Small intestine (tissue), 7 donors: ENCODE data around the gene THAP7. TPM values are rescaled to one million over a fixed set of nuclear protein-coding genes. Genes with fewer than 3 reads are reported as not detected.

ENCODE experiments used
- DNase-seq, 2 donors: peaks; one replicate each; pipeline versions ENCODE4 v3.0.0 to v3.0.0-alpha.2; 2013
- FAIRE-seq: peaks from 2 replicates; lab custom pipeline; 2012; peaks lifted over from hg19 to GRCh38; lab: Jason Lieb, UNC
- H3K27ac ChIP-seq, 3 donors: one replicate each; pipeline ENCODE4 v1.5.1; 2013; ENCODE audit warnings: low read length in 2 of 3, mild to moderate bottlenecking in 2 of 3, control low read depth in 1 of 3, inconsistent platforms in 1 of 3, low read depth in 1 of 3, moderate library complexity in 1 of 3
- H3K27me3 ChIP-seq, 3 donors: one replicate each; pipeline ENCODE4 v1.6.1; 2013; ENCODE audit warnings: low read length in 3 of 3, inconsistent platforms in 1 of 3; ENCODE audit not compliant: control insufficient read depth in 3 of 3, insufficient read depth in 3 of 3
- H3K36me3 ChIP-seq, 3 donors: one replicate each; pipeline ENCODE4 v1.6.1; 2013; ENCODE audit warnings: low read length in 3 of 3, inconsistent platforms in 1 of 3, low read depth in 1 of 3, mild to moderate bottlenecking in 1 of 3, moderate library complexity in 1 of 3; ENCODE audit not compliant: control insufficient read depth in 3 of 3, insufficient read depth in 2 of 3
- H3K4me1 ChIP-seq, 3 donors: one replicate each; pipeline ENCODE4 v1.6.1; 2013; ENCODE audit warnings: low read length in 2 of 3, inconsistent platforms in 1 of 3, low read depth in 1 of 3, mild to moderate bottlenecking in 1 of 3, moderate library complexity in 1 of 3; ENCODE audit not compliant: control insufficient read depth in 3 of 3, insufficient read depth in 2 of 3
- H3K4me3 ChIP-seq, 3 donors: one replicate each; pipeline ENCODE4 v1.5.1; 2013; ENCODE audit warnings: low read length in 3 of 3, control low read depth in 1 of 3, inconsistent platforms in 1 of 3, low read depth in 1 of 3, mild to moderate bottlenecking in 1 of 3, moderate library complexity in 1 of 3
- H3K9me3 ChIP-seq, 2 donors: one replicate each; pipeline ENCODE4 v1.6.1; 2013; ENCODE audit warnings: low read depth in 1 of 2, low read length in 1 of 2; ENCODE audit not compliant: control insufficient read depth in 2 of 2, insufficient read depth in 1 of 2
- WGBS, 3 donors: extraction: QIAGEN DNeasy Blood & Tissue Kit; methylation state at CpG; one replicate each; pipeline ENCODE4 v1.1.7; 2013; 5-methylcytosine and 5-hydroxymethylcytosine counted together
- polyA plus RNA-seq, 4 donors: library from polyadenylated mRNA; stranded (reverse) in 3 of 4; unstranded in 1 of 4; fragments of 200-250 nt in 3 of 4; fragments of 120-200 nt in 1 of 4; gene quantifications; one replicate each; pipeline versions ENCODE4 v1.2.1 to v1.2.3, GENCODE V29; 2013
- donor health status: healthy with polysubstance abuse.
- donor health status: control.
- donor health status: control.
- donor health status: Bipolar disorder and iron deficiency.
- donor health status: healthy.

THAP7 gene
- polyA plus RNA-seq, 4 donors = 27.0 to 43.2 (median 30.8) TPM

DNA sequence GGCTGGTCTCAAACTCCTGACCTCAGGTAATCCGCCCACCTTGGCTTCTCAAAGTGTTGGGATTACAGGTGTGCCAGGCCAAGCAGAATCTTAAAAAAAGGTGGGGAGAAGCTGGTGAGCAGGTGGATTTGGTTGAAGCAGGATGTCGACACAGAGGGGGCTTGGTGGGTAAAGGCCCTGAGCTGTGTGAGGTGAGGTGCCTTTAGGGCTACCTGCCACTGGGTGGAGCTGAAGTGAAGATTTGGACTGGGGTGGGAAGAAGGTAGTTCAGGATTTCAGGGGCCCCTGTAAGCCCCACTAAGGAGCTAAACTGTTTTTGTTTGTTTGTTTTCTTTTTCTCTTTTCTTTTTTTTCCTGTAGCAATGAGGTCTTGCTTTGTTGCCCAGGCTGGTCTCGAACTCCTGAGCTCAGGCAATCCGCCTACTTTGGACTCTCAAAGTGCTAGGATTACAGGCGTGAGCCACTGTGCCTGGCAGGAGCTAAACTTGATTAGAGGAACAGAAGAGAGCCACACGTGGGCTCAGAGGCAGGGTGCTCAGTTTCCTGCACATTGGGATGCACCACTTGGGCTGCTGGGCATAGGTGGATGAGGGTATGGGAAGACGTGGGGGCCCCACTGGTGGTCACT lies 19.0 kb upstream of the THAP7 start:
- Histone ChIP-seq H3K27me3 (no peaks in the 10 kb centered on the region), H3K4me3 (no peak overlapping the region), H3K9me3 (no peaks in the 10 kb centered on the region), H3K27ac (no peak overlapping the region), H3K36me3 (no peaks in the 10 kb centered on the region), H3K4me1 (peaks cover 0 to 2% (median 0%) of the 10 kb centered on the region in 3 donors)
- FAIRE-seq (no peak), DNase-seq (no peak)
- WGBS, 3 donors = 48 to 61% (median 53%) methylated on average over 7 of the region's 7 CpGs

GRCh38 chr22:21018314-21018713 lies 16.4 kb upstream of the THAP7 start:
- H3K9me3 ChIP-seq = no peaks in the 10 kb centered on the region
- H3K4me3 ChIP-seq = no peak overlapping the region
- H3K27me3 ChIP-seq = peaks cover 0 to 3% (median 0%) of the 10 kb centered on the region in 3 donors
- WGBS, 3 donors = 89 to 94% (median 92%) methylated on average over 4 of the region's 4 CpGs
- peaks cover 3 to 18% (median 8%) of the 10 kb centered on the region in 3 donors for H3K4me1 ChIP-seq
- DNase-seq (no peak), FAIRE-seq (no peak)
- H3K36me3 ChIP-seq = no peaks in the 10 kb centered on the region
- no peak overlapping the region for H3K27ac ChIP-seq

DNA sequence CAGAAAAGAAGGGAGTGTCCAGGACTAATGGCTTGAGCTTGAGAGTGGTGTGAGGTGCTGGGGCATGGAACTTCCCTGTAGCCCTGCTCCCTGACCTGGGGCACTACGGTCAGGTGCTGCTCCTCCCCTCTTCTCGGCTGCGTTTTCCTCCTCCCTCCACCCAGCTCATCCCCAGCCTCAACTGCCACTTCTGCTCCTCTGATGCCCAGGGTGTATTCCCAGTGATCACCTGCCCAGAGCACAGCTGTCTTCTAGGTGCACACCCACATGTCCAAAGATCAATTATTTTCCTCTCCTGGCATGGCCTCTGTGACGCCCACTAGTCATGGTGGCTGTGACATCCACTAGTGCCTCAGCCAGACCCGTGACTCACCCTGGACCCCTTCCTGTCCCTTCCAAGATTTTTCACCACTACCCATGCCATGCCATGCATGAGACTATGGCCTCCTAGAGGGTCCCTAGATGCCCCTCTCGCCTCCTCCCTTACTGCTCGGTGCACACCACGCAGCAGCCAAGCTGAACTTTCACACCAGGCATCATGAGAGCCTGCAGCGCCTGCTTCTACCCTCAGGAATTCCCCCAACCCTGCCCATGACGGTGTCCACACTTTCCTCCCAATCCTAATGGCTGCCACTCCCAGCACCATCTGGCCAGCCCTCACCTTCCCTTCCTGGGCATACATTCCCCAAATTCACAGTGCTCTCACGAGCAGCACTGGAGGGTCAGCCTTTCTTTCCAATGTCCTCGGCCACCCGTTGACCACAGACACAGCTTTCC lies 14.9 kb upstream of the THAP7 start:
- WGBS, 3 donors = 54 to 79% (median 61%) methylated on average over 13 of the region's 13 CpGs
- DNase-seq (peak in 1 of 2 donors; percentile 45), FAIRE-seq (no peak)

DNA sequence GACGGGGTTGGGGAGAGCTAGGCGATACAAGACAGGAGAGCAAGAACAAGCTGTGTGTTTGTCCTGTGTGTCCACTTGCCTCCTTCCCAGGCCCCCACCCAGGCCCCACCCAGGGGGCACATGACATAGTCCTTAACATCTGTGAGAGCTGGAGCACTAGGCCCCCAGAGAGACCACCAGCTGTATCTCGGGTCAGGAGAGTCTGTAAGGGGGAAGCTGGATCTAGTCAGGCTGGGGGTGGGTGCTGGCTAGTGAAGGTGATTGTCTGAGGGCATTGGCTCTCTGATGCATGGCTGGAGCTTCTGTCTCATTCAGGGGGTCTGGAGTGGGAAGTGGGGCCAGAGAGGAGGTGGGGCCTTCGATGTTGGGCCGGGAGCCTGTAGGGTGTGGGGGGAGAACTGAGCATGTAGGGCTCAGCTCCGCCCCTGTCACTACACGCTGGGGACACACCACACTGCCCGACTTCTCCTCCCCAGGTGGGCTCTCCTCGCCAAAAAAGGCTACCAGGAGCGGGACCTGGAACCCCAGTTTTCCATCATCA lies 13.6 kb upstream of the THAP7 start:
- DNase-seq = no peak
- peaks cover 3 to 18% (median 8%) of the 10 kb centered on the region in 3 donors for H3K4me1 ChIP-seq
- FAIRE-seq = no peak
- no peaks in the 10 kb centered on the region for H3K36me3 ChIP-seq
- H3K9me3 ChIP-seq = no peaks in the 10 kb centered on the region
- WGBS, 3 donors = 65 to 72% (median 71%) methylated on average over 9 to 10 of the region's 10 CpGs
- peaks cover 0 to 3% (median 0%) of the 10 kb centered on the region in 3 donors for H3K27me3 ChIP-seq
- H3K27ac ChIP-seq = peak overlapping the region in 1 of 3 donors; percentile 66
- no peak overlapping the region for H3K4me3 ChIP-seq

More for the DNA sequence above, 14.9 kb upstream of the THAP7 start:
- H3K27me3 ChIP-seq = peaks cover 0 to 3% (median 0%) of the 10 kb centered on the region in 3 donors
- no peak overlapping the region for H3K4me3 ChIP-seq
- no peak overlapping the region for H3K27ac ChIP-seq
- no peaks in the 10 kb centered on the region for H3K9me3 ChIP-seq
- H3K4me1 ChIP-seq = peaks cover 3 to 18% (median 8%) of the 10 kb centered on the region in 3 donors
- no peaks in the 10 kb centered on the region for H3K36me3 ChIP-seq

GRCh38 chr22:21014726-21015465 lies 13.0 kb upstream of the THAP7 start, which contains the start of gene P2RX6:
P2RX6 (plus strand) TSS chr22:21015165; CDS start chr22:21015175, 10 bp downstream.
- FAIRE-seq = no peak
- peak within 1 kb of the TSS in 2 of 3 donors; percentile 62 to 68 for H3K27ac ChIP-seq
- 26 to 33% (median 27%) methylated on average over 11 to 12 of the region's 12 CpGs for WGBS, 3 donors

GRCh38 chr22:21014202-21014725 lies 12.3 kb upstream of the THAP7 start:
- H3K27ac ChIP-seq = peak overlapping the region in 2 of 3 donors; percentile 62 to 68
- FAIRE-seq = no peak
- peak overlapping the region in 2 of 3 donors; percentile 12 to 53 for H3K4me3 ChIP-seq

More at GRCh38 chr22:21014726-21015465, 13.0 kb upstream of the THAP7 start, which contains the start of gene P2RX6:
- no peaks in the 10 kb centered on the region for H3K36me3 ChIP-seq
- no peaks in the 10 kb centered on the region for H3K9me3 ChIP-seq
- peaks cover 3 to 18% (median 8%) of the 10 kb centered on the region in 3 donors for H3K4me1 ChIP-seq
- H3K4me3 ChIP-seq = peak within 1 kb of the TSS in 2 of 3 donors; percentile 12 to 53
- H3K27me3 ChIP-seq = peaks cover 0 to 3% (median 0%) of the 10 kb centered on the region in 3 donors
- peak; percentile 45 to 51 for DNase-seq

DNA sequence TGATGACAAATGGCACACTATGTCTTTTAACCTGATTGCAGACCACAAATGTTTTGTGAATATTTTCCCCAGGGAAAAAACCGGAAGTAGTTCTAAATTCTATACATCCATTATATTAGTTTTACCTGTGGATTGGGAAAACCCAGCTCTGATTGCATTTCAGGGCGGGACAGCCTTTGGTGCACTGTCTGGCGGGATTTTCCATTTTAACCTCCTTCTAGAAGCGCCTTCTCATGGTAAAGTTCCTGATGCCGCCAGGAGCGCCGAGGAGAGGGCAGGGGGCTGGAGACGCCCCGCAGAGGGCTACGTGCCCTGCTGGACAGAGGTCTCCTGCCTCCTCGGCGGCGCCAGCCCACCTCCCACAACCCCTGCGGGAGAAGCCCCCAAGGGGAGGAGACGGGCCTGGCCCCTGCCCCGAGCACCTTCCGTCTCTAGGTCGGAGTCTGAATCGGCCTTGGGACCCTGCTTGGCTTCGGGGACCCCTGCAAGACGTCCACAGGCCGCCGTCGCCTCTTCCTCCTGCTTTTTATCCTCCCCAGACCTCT lies 11.8 kb upstream of the THAP7 start:
- H3K9me3 ChIP-seq = no peaks in the 10 kb centered on the region
- H3K27me3 ChIP-seq = peaks cover 0 to 3% (median 0%) of the 10 kb centered on the region in 3 donors
- peak overlapping the region in 2 of 3 donors; percentile 62 to 68 for H3K27ac ChIP-seq
- no peak for DNase-seq
- FAIRE-seq = no peak
- H3K4me3 ChIP-seq = peak overlapping the region in 2 of 3 donors; percentile 12 to 53
- peaks cover 3 to 18% (median 8%) of the 10 kb centered on the region in 3 donors for H3K4me1 ChIP-seq
- 10 to 17% (median 12%) methylated on average over 23 to 24 of the region's 24 CpGs for WGBS, 3 donors
- H3K36me3 ChIP-seq = no peaks in the 10 kb centered on the region

More at GRCh38 chr22:21014202-21014725, 12.3 kb upstream of the THAP7 start:
- H3K9me3 ChIP-seq = no peaks in the 10 kb centered on the region
- DNase-seq = peak; percentile 53 to 87
- H3K36me3 ChIP-seq = no peaks in the 10 kb centered on the region
- H3K4me1 ChIP-seq = peaks cover 3 to 18% (median 8%) of the 10 kb centered on the region in 3 donors
- peaks cover 0 to 3% (median 0%) of the 10 kb centered on the region in 3 donors for H3K27me3 ChIP-seq
- 1% methylated on average over 40 of the region's 40 CpGs for WGBS, 3 donors
